Muscle layer of duodenum (tissue), 2 donors: Measurements from ENCODE around the gene TK1.
"Not testable (repeated sequence)": the region's sequence is repeated elsewhere in the genome, so short reads cannot be mapped to it uniquely, and the experiment has no call there.

Experiments
- H3K27ac ChIP-seq: one replicate; pipeline ENCODE4 v1.7.0; 2013; ENCODE audit warnings: mild to moderate bottlenecking, low read length
- H3K27me3 ChIP-seq: one replicate; pipeline ENCODE4 v1.7.0; 2013; ENCODE audit warnings: low read depth, mild to moderate bottlenecking, control low read depth, low read length
- H3K36me3 ChIP-seq, 2 donors: one replicate each; pipeline ENCODE4 v1.7.0; 2013; ENCODE audit warnings: low read length in 2 of 2, control low read depth in 1 of 2, mild to moderate bottlenecking in 1 of 2; ENCODE audit not compliant: insufficient read depth in 2 of 2, control insufficient read depth in 1 of 2
- H3K4me1 ChIP-seq, 2 donors: one replicate each; pipeline ENCODE4 v1.7.0; 2013; ENCODE audit warnings: low read length in 2 of 2, mild to moderate bottlenecking in 2 of 2, control low read depth in 1 of 2, moderate library complexity in 1 of 2; ENCODE audit not compliant: insufficient read depth in 2 of 2, control insufficient read depth in 1 of 2
- H3K4me3 ChIP-seq, 2 donors: one replicate each; pipeline ENCODE4 v1.7.0; 2013; ENCODE audit warnings: low read length in 2 of 2, low read depth in 1 of 2, mild to moderate bottlenecking in 1 of 2
- H3K9me3 ChIP-seq, 2 donors: one replicate each; pipeline ENCODE4 v1.7.0; 2013; ENCODE audit warnings: low read length in 2 of 2, control low read depth in 1 of 2, mild to moderate bottlenecking in 1 of 2; ENCODE audit not compliant: control insufficient read depth in 1 of 2
- donor health status: healthy.

The TK1 gene

GRCh38 chr17:78186692-78187595, at the start of gene TK1, which contains the start of gene AFMID:
TSS of gene TK1 (minus strand) at chr17:78187052. CDS start at chr17:78186994, 58 bp downstream.
TSS of gene AFMID (plus strand) at chr17:78187362. CDS start at chr17:78187371, 9 bp downstream.
- Histone ChIP-seq H3K4me1 (peaks cover 3 to 37% of the 10 kb centered on the region in 2 donors), H3K27ac (peak within 1 kb of the TSS; percentile 72), H3K27me3 (no peaks in the 10 kb centered on the region), H3K9me3 (no peaks in the 10 kb centered on the region), H3K4me3 (peak within 1 kb of the TSS; percentile 61 to 66), H3K36me3 (peaks cover 0 to 6% of the 10 kb centered on the region in 2 donors)

- Histone ChIP-seq H3K4me3 (no peak overlapping the region), H3K9me3 (no peaks in the 10 kb centered on the region), H3K27me3 (peaks cover 19% of the 10 kb centered on the region), H3K27ac (no peak overlapping the region), H3K4me1 (peaks cover 0 to 11% of the 10 kb centered on the region in 2 donors), H3K36me3 (no peaks in the 10 kb centered on the region)
These were observed 49.0 kb upstream of the TK1 start for GRCh38 chr17:78235885-78236284.

- H3K4me3 ChIP-seq, H3K9me3 ChIP-seq, H3K27ac ChIP-seq, H3K36me3 ChIP-seq: not testable (repeated sequence)
- Histone ChIP-seq H3K27me3 (peaks cover 21% of the 10 kb centered on the region), H3K4me1 (peaks cover 0 to 11% of the 10 kb centered on the region in 2 donors)
These were observed 48.2 kb upstream of the TK1 start for GRCh38 chr17:78235022-78235421.

- no peaks in the 10 kb centered on the region for H3K9me3 ChIP-seq
- peaks cover 21% of the 10 kb centered on the region for H3K27me3 ChIP-seq
These were observed 47.5 kb upstream of the TK1 start for GRCh38 chr17:78234261-78234865.

GRCh38 chr17:78233678-78234077, 46.8 kb upstream of the TK1 start:
- H3K36me3 ChIP-seq: no peaks in the 10 kb centered on the region
- H3K27ac ChIP-seq: no peak overlapping the region
- H3K4me1 ChIP-seq: peaks cover 0 to 11% of the 10 kb centered on the region in 2 donors
- no peak overlapping the region for H3K4me3 ChIP-seq
- H3K9me3 ChIP-seq: no peaks in the 10 kb centered on the region
- peaks cover 21% of the 10 kb centered on the region for H3K27me3 ChIP-seq

More at GRCh38 chr17:78234261-78234865, 47.5 kb upstream of the TK1 start:
- no peak overlapping the region for H3K27ac ChIP-seq
- H3K36me3 ChIP-seq: no peaks in the 10 kb centered on the region
- no peak overlapping the region for H3K4me3 ChIP-seq
- peaks cover 0 to 11% of the 10 kb centered on the region in 2 donors for H3K4me1 ChIP-seq

GRCh38 chr17:78232859-78233173, 46.0 kb upstream of the TK1 start:
- no peak overlapping the region for H3K27ac ChIP-seq
- no peaks in the 10 kb centered on the region for H3K36me3 ChIP-seq
- H3K9me3 ChIP-seq: no peaks in the 10 kb centered on the region
- H3K4me1 ChIP-seq: peaks cover 0 to 11% of the 10 kb centered on the region in 2 donors
- H3K27me3 ChIP-seq: peaks cover 21% of the 10 kb centered on the region
- no peak overlapping the region for H3K4me3 ChIP-seq

GRCh38 chr17:78231991-78232858, 45.4 kb upstream of the TK1 start:
- H3K4me1 ChIP-seq: peaks cover 0 to 11% of the 10 kb centered on the region in 2 donors
- no peaks in the 10 kb centered on the region for H3K36me3 ChIP-seq
- H3K9me3 ChIP-seq: no peaks in the 10 kb centered on the region
- H3K27me3 ChIP-seq: peaks cover 21% of the 10 kb centered on the region
- H3K4me3 ChIP-seq: no peak overlapping the region
- H3K27ac ChIP-seq: no peak overlapping the region

- H3K36me3 ChIP-seq: no peaks in the 10 kb centered on the region
- no peak within 1 kb of the TSS for H3K27ac ChIP-seq
- H3K4me1 ChIP-seq: peaks cover 0 to 11% of the 10 kb centered on the region in 2 donors
- H3K9me3 ChIP-seq: no peaks in the 10 kb centered on the region
- peaks cover 21% of the 10 kb centered on the region for H3K27me3 ChIP-seq
- H3K4me3 ChIP-seq: no peak within 1 kb of the TSS
These were observed 44.4 kb upstream of the TK1 start, which contains the start of gene TMEM235 for GRCh38 chr17:78230996-78231935. TSS of gene TMEM235 (plus strand) at chr17:78231631. CDS start at chr17:78232024, 393 bp downstream.

- Histone ChIP-seq H3K27ac (no peak overlapping the region), H3K4me1 (peaks cover 0 to 11% of the 10 kb centered on the region in 2 donors), H3K4me3 (no peak overlapping the region), H3K27me3 (peaks cover 21% of the 10 kb centered on the region), H3K36me3 (no peaks in the 10 kb centered on the region), H3K9me3 (no peaks in the 10 kb centered on the region)
These were observed 43.6 kb upstream of the TK1 start for GRCh38 chr17:78230252-78230962.

- no peak overlapping the region for H3K4me3 ChIP-seq
- H3K27me3 ChIP-seq: peaks cover 21% of the 10 kb centered on the region
These were observed 41.3 kb upstream of the TK1 start for GRCh38 chr17:78228176-78228575.

More at GRCh38 chr17:78228176-78228575, 41.3 kb upstream of the TK1 start:
- no peaks in the 10 kb centered on the region for H3K9me3 ChIP-seq
- H3K27ac ChIP-seq: no peak overlapping the region
- H3K36me3 ChIP-seq: no peaks in the 10 kb centered on the region
- H3K4me1 ChIP-seq: peaks cover 0 to 11% of the 10 kb centered on the region in 2 donors
